ENCODE results near the gene GABBR2. TPM values are rescaled to one million over a fixed set of nuclear protein-coding genes. Genes with fewer than 3 reads are reported as not detected.

GABBR2 gene
- total and polyA plus RNA-seq, 12 donors: under 0.01 to 1.3 (median 0.45) TPM

- Histone ChIP-seq H3K4me3 (no peak overlapping the region), H3K4me1 (no peaks in the 10 kb centered on the region), H3K36me3 (no peaks in the 10 kb centered on the region), H3K27me3 (peaks cover 0 to 7% (median 0%) of the 10 kb centered on the region in 7 donors), H3K27ac (no peak overlapping the region), H3K9me3 (peaks cover 0 to 15% (median 0%) of the 10 kb centered on the region in 11 donors)
- ATAC-seq (no peak), DNase-seq (no peak)
- 90 to 93% methylated on average over 6 of the region's 6 CpGs for WGBS, 2 donors
- no peak for TF ChIP-seq CTCF (IDR thresholded peaks at IDR 0.05)
- intact Hi-C loops (cut with DNase I): no loop called here
Observed at GRCh38 chr9:98339987-98340800, 368.5 kb downstream of the GABBR2 start.

- DNase-seq: no peak
- no peaks in the 10 kb centered on the region for H3K4me1 ChIP-seq
- H3K27me3 ChIP-seq: peaks cover 0 to 20% (median 6%) of the 10 kb centered on the region in 7 donors
- H3K4me3 ChIP-seq: no peak overlapping the region
- 86 to 90% methylated on average over 2 of the region's 2 CpGs for WGBS, 2 donors
- intact Hi-C loops (cut with DNase I): no loop called here
- peaks cover 0 to 15% (median 0%) of the 10 kb centered on the region in 11 donors for H3K9me3 ChIP-seq
- H3K27ac ChIP-seq: no peak overlapping the region
- TF ChIP-seq CTCF (IDR thresholded peaks at IDR 0.05): no peak
- ATAC-seq: no peak
- no peaks in the 10 kb centered on the region for H3K36me3 ChIP-seq
Observed at GRCh38 chr9:98335661-98336060, 373.1 kb downstream of the GABBR2 start.

GRCh38 chr9:98334796-98335195 is 373.9 kb downstream of the GABBR2 start:
- peaks cover 0 to 9% (median 0%) of the 10 kb centered on the region in 11 donors for H3K9me3 ChIP-seq
- TF ChIP-seq CTCF (IDR thresholded peaks at IDR 0.05): no peak
- no peak overlapping the region for H3K27ac ChIP-seq
- no peaks in the 10 kb centered on the region for H3K36me3 ChIP-seq
- WGBS, 2 donors: 90 to 95% methylated on average over 3 of the region's 3 CpGs
- no peak overlapping the region for H3K4me3 ChIP-seq
- DNase-seq (no peak), ATAC-seq (no peak)
- H3K4me1 ChIP-seq: no peaks in the 10 kb centered on the region
- H3K27me3 ChIP-seq: peaks cover 0 to 26% (median 6%) of the 10 kb centered on the region in 7 donors
- intact Hi-C loops (cut with DNase I): no loop called here

- Histone ChIP-seq H3K27ac (no peak overlapping the region), H3K36me3 (no peaks in the 10 kb centered on the region), H3K27me3 (peaks cover 0 to 26% (median 7%) of the 10 kb centered on the region in 7 donors), H3K9me3 (peaks cover 0 to 9% (median 0%) of the 10 kb centered on the region in 11 donors), H3K4me3 (no peak overlapping the region), H3K4me1 (no peaks in the 10 kb centered on the region)
- ATAC-seq (no peak), DNase-seq (no peak)
- no peak for TF ChIP-seq CTCF (IDR thresholded peaks at IDR 0.05)
- intact Hi-C loops (cut with DNase I): no loop called here
- WGBS, 2 donors: 68 to 69% methylated on average over 5 of the region's 5 CpGs
Observed at GRCh38 chr9:98333703-98334582, 374.8 kb downstream of the GABBR2 start.
